Activated CD4-positive, alpha-beta memory T cell treated with anti-CD3 and anti-CD28 coated beads for 36 hours (primary cell): ENCODE measurements around the gene PHF13. TPM values are rescaled to one million over a fixed set of nuclear protein-coding genes. Genes with fewer than 3 reads are reported as not detected.
A peak's percentile ranks its signal among the peaks of the same experiment; 100 is the strongest.

Experiments
- CTCF ChIA-PET: fragments of 350-600 bp; sonication (Branson Sonifier 250); formaldehyde crosslinking; loops from one replicate; lab custom pipeline; 2021; ENCODE audit warnings: antibody characterized with exemption, inconsistent platforms; lab: Charles Lee
- POLR2A ChIA-PET: fragments of 350-600 bp; sonication (Branson Sonifier 250); formaldehyde crosslinking; loops from one replicate; lab custom pipeline; 2021; ENCODE audit warnings: antibody characterized with exemption; lab: Charles Lee
- DNase-seq: peaks from one replicate; pipeline ENCODE4 v3.0.0-alpha.2; 2020
- H3K27ac Mint-ChIP-seq: one replicate; pipeline ENCODE4 v1.8.0; 2021; ENCODE audit warnings: mixed read lengths
- H3K27me3 Mint-ChIP-seq: one replicate; pipeline ENCODE4 v1.8.0; 2021; ENCODE audit warnings: mixed read lengths
- H3K36me3 Mint-ChIP-seq: one replicate; pipeline ENCODE4 v1.8.0; 2021; ENCODE audit warnings: mixed read lengths
- H3K4me1 Mint-ChIP-seq: one replicate; pipeline ENCODE4 v1.8.0; 2021; ENCODE audit warnings: low read depth, mixed read lengths
- H3K4me3 Mint-ChIP-seq: one replicate; pipeline ENCODE4 v1.8.0; 2021; ENCODE audit warnings: mild to moderate bottlenecking, mixed read lengths
- H3K9me3 Mint-ChIP-seq: one replicate; pipeline ENCODE4 v1.8.0; 2021; ENCODE audit warnings: mixed read lengths
- intact Hi-C: fragments of 100-400 bp; cut with micrococcal nuclease; formaldehyde crosslinking; loops from one replicate; pipeline ENCODE4 v1.15.1; 2023
- total RNA-seq, 2 experiments: library from RNA; stranded (reverse); gene quantifications; one replicate each; pipeline ENCODE4 v1.2.3, GENCODE V29; 2021

Gene PHF13
- total RNA-seq, 2 experiments from 2014 or later, result 16.8 to 16.9 TPM

DNA sequence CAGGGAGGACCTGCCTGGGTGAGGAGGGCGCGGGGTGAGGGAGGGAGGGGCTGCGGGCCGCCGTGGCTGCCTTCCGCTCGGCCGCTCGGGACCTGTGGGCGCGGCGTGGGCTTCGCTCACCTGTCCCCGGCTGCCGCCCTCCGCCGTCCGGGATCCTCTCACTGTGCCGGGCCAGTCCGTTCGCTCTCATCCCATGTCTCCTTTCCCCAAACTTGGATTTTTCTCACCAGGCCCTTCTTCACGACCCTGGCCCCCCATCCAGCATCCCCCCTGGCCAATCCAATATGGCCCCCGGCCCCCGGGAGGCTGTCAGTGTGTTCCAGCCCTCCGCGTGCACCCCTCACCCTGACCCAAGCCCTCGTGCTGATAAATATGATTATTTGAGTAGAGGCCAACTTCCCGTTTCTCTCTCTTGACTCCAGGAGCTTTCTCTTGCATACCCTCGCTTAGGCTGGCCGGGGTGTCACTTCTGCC is 33.4 kb upstream of the PHF13 start:
- DNase-seq, result no peak
- Mint-ChIP-seq H3K27ac (peak overlapping the region; percentile 87), H3K36me3 (peaks cover 2% of the 10 kb centered on the region), H3K4me3 (peak overlapping the region; percentile 94), H3K4me1 (peaks cover 41% of the 10 kb centered on the region), H3K27me3 (no peaks in the 10 kb centered on the region), H3K9me3 (no peaks in the 10 kb centered on the region)
- intact Hi-C loops, result no loop called here
- POLR2A ChIA-PET, result interaction anchor here (0.6 to 1.4 kb wide), 3 partner anchors 20 to 377 kb away, joined by 3 to 9 read pairs (median 6); no protein-coding TSS in a partner anchor
- CTCF ChIA-PET, result interaction anchor here (1.0 to 3.2 kb wide), 4 partner anchors 26 to 121 kb away, joined by 3 to 26 read pairs (median 6); partner anchors contain the start of genes DNAJC11, NOL9 and TAS1R1

DNA sequence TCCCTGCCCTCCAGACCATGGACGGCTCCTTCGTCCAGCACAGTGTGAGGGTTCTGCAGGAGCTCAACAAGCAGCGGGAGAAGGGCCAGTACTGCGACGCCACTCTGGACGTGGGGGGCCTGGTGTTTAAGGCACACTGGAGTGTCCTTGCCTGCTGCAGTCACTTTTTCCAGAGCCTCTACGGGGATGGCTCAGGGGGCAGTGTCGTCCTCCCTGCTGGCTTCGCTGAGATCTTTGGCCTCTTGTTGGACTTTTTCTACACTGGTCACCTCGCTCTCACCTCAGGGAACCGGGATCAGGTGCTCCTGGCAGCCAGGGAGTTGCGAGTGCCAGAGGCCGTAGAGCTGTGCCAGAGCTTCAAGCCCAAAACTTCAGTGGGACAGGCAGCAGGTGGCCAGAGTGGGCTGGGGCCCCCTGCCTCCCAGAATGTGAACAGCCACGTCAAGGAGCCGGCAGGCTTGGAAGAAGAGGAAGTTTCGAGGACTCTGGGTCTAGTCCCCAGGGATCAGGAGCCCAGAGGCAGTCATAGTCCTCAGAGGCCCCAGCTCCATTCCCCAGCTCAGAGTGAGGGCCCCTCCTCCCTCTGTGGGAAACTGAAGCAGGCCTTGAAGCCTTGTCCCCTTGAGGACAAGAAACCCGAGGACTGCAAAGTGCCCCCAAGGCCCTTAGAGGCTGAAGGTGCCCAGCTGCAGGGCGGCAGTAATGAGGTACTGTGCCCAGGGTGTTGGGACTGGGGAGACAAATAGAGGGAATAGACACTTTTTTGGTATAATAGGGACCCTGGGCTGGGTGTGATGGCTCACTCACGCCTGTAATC is 32.7 kb upstream of the PHF13 start:
- no peaks in the 10 kb centered on the region for H3K9me3 Mint-ChIP-seq
- no peaks in the 10 kb centered on the region for H3K27me3 Mint-ChIP-seq
- CTCF ChIA-PET, result interaction anchor here (0.7 to 3.2 kb wide), 7 partner anchors 18 to 121 kb away, joined by 3 to 26 read pairs (median 3); partner anchors contain the start of genes DNAJC11, NOL9 and TAS1R1
- H3K36me3 Mint-ChIP-seq, result peaks cover 2% of the 10 kb centered on the region
- intact Hi-C loops, result no loop called here
- H3K4me3 Mint-ChIP-seq, result peak overlapping the region; percentile 94
- POLR2A ChIA-PET, result interaction anchor here (0.6 to 1.5 kb wide), 6 partner anchors 19 to 376 kb away, joined by 3 to 9 read pairs (median 3); no protein-coding TSS in a partner anchor
- peak; percentile 35 for DNase-seq
- H3K27ac Mint-ChIP-seq, result peak overlapping the region; percentile 87
- H3K4me1 Mint-ChIP-seq, result peaks cover 41% of the 10 kb centered on the region

DNA sequence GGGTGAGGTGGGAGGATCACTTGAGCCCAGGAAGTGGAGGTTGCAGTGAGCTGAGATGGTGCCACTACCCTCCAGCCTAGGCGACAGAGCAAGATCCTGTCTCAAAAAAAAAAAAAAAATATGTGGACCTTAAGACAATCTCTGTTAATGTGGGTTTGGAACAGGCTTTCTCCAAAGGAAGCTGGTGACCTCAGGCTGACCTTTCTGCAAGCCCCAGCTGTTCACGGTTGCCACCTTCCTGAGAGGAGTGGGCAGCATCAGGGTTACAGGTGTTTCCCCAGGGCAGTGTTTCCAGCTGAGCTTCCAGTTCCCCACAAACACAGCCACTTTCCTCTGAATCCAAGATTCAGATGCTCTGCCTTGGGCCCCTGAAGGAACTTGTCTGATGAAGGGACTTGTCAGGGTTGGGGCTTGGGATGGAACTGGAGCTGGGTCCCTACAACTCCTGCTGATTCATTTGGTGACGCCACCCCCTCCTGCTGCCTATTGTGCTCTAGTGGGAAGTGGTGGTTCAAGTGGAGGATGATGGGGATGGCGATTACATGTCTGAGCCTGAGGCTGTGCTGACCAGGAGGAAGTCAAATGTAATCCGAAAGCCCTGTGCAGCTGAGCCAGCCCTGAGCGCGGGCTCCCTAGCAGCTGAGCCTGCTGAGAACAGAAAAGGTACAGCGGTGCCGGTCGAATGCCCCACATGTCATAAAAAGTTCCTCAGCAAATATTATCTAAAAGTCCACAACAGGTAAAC is 31.8 kb upstream of the PHF13 start:
- Mint-ChIP-seq H3K36me3 (peaks cover 2% of the 10 kb centered on the region), H3K4me3 (peak overlapping the region; percentile 31)
- POLR2A ChIA-PET, result interaction anchor here (1.0 to 1.5 kb wide), 3 partner anchors 18 to 23 kb away, joined by 3 to 5 read pairs (median 3); no protein-coding TSS in a partner anchor

DNA sequence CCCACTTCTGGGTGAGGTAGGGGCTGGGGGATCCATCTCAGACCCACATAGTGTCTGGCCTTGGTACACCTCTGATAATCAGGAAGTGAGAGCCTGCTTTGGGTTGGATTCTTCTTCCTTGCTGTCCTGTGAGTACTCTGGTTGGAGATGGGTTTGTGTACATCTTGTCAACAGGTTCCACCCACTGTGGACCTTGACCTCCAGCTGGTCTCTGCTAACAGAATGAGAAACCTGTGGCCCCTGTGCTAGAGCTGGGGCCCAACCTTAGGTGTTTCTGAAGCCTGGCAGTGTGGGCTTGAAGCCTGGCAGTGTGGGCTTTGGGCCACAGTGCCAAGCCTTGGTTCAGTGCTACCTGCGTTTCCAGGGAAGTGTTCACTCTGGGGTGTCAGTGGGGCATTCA is 31.2 kb upstream of the PHF13 start:
- intact Hi-C loops, result no loop called here
- H3K27me3 Mint-ChIP-seq, result no peaks in the 10 kb centered on the region
- no peak overlapping the region for H3K4me3 Mint-ChIP-seq
- ChIA-PET CTCF (interaction anchor here (1.2 to 3.2 kb wide), 4 partner anchors 16 to 92 kb away, joined by 3 to 26 read pairs (median 3); partner anchors contain the start of genes NOL9, PLEKHG5 and TAS1R1), POLR2A (no interaction called here)
- no peaks in the 10 kb centered on the region for H3K9me3 Mint-ChIP-seq
- H3K36me3 Mint-ChIP-seq, result peaks cover 3% of the 10 kb centered on the region
- peak overlapping the region; percentile 65 for H3K27ac Mint-ChIP-seq
- no peak for DNase-seq
- H3K4me1 Mint-ChIP-seq, result peaks cover 45% of the 10 kb centered on the region

More for the DNA sequence above, 31.8 kb upstream of the PHF13 start:
- intact Hi-C loops, result no loop called here
- no peaks in the 10 kb centered on the region for H3K27me3 Mint-ChIP-seq
- no peak for DNase-seq
- no peaks in the 10 kb centered on the region for H3K9me3 Mint-ChIP-seq
- H3K27ac Mint-ChIP-seq, result peak overlapping the region; percentile 60
- CTCF ChIA-PET, result interaction anchor here (0.7 to 3.2 kb wide), 5 partner anchors 17 to 92 kb away, joined by 3 to 26 read pairs (median 3); partner anchors contain the start of genes NOL9, PLEKHG5 and TAS1R1
- peaks cover 43% of the 10 kb centered on the region for H3K4me1 Mint-ChIP-seq

DNA sequence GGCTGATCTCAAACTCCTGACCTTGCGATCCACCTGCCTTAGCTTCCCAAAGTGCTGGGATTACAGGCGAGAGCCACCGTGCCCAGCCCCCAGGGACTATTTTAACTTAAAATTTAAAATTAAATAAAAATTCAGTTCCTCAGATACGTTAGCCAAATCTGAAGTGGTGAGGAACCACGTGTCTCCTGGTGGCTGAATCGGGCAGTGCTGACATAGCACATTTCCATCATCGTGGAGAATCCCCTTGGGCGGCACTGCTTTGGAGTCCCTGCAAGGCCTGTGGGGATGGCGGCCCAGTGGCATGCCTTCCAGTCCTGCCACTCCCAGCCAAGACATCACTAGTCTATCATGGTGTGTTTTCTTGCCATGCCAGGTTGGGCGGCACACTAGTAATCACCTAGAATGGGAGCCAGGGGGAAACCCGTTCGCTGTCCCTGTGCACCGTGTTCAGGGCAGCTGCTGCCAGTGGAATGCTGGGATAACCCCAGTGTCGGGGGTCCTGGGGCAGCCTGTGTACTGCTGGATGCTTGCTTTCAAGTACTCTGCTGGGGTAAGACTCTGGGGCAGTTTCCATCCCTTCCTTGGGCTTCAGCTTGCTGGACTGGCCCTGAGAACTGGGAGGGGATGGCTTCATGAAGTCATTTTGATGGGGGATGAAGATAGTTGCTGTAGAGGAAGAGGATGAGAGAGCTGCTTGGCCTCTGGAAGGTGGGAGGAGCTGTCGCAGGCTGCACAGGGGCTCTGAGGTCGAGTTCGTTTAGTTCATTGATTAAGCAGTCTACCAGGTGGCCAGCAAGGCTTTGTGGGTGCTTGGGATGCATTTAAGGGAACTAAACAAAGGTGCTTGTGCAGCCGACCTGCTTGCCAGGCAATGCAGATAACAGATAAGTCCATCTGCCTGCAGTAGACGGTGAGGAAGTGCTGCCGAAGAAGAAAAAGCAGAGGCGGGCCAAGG is 29.1 kb upstream of the PHF13 start:
- intact Hi-C loops, result no loop called here
- no peak overlapping the region for H3K27ac Mint-ChIP-seq

DNA sequence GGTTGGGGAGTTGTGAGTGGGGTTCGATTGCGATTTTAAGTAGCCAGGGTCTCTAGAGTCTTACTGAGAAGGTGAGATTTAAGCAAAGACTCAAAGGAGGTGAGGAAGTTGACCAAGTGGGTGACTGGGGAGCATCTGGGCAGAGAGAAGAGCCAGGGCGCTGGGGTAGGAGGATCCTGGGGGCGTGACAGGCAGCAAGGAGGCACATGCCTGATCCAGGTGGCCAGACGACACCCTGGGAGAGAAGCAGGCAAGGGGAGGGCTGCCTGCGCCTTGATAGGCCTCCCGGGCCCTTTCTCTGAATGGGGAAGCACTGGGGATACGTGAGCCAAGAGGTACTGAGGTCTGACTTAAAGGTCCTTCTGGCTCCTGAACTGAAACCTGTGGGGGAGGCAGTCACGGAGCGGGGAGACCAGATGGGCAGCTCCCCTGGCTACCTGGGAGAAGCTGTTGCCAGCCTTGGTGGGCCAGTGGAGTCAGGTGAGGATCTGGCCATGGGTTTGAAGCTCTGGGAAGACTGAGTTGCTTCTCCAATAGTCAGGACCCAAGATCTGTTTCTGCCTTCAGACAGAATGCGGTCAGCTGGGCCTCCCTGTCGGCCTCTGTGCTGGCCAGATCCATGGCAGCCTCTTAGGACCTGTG is 28.3 kb upstream of the PHF13 start:
- Mint-ChIP-seq H3K27ac (no peak overlapping the region), H3K36me3 (peaks cover 6% of the 10 kb centered on the region), H3K9me3 (no peaks in the 10 kb centered on the region), H3K4me3 (no peak overlapping the region), H3K4me1 (peaks cover 35% of the 10 kb centered on the region), H3K27me3 (no peaks in the 10 kb centered on the region)
- DNase-seq, result no peak
- intact Hi-C loops, result no loop called here
- ChIA-PET POLR2A (no interaction called here), CTCF (no interaction called here)

More for the DNA sequence above, 29.1 kb upstream of the PHF13 start:
- Mint-ChIP-seq H3K4me1 (peaks cover 38% of the 10 kb centered on the region), H3K27me3 (no peaks in the 10 kb centered on the region), H3K36me3 (peaks cover 6% of the 10 kb centered on the region), H3K4me3 (no peak overlapping the region), H3K9me3 (no peaks in the 10 kb centered on the region)
- ChIA-PET CTCF (no interaction called here), POLR2A (no interaction called here)
- no peak for DNase-seq

DNA sequence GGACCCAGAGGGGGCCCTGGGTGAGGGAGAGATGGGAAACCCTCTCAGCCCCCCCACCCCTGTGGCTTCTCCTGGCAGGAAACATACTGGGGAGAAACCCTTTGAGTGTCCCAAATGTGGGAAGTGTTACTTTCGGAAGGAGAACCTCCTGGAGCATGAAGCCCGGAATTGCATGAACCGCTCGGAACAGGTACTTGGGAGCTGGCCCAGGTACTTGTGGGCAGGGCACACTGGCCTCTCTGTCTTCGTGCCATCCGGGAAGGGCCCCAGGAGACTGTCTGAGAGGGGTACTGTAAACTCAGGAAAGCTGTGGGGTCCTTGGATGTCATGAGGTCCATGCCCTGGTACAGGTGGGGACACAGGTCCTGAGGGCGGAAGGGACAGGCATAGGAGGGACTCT is 27.7 kb upstream of the PHF13 start:
- H3K9me3 Mint-ChIP-seq, result no peaks in the 10 kb centered on the region
- no peak overlapping the region for H3K27ac Mint-ChIP-seq
- peaks cover 9% of the 10 kb centered on the region for H3K36me3 Mint-ChIP-seq
- POLR2A ChIA-PET, result no interaction called here
- CTCF ChIA-PET, result no interaction called here
- DNase-seq, result no peak
- intact Hi-C loops, result no loop called here
- H3K4me1 Mint-ChIP-seq, result peaks cover 30% of the 10 kb centered on the region
- no peaks in the 10 kb centered on the region for H3K27me3 Mint-ChIP-seq
- no peak overlapping the region for H3K4me3 Mint-ChIP-seq

DNA sequence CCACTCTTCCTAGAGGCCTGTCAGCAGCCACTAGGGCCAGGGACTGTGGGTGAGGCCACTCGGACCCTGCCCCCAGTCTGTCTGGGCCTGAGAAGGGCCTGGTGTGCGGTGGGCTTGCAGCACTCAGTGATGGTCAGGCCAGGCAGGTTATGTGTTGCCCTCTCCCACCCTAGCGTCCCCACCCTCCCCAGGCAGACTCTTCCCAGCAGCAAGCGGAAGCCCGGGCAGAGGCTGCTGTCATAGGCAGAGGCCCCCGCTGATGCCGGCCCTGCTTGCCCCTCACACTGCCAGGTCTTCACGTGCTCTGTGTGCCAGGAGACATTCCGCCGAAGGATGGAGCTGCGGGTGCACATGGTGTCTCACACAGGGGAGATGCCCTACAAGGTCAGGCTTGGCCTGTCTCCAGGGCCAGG is 27.1 kb upstream of the PHF13 start:
- peaks cover 9% of the 10 kb centered on the region for H3K36me3 Mint-ChIP-seq
- ChIA-PET CTCF (no interaction called here), POLR2A (no interaction called here)
- H3K9me3 Mint-ChIP-seq, result no peaks in the 10 kb centered on the region
- intact Hi-C loops, result no loop called here
- no peak overlapping the region for H3K27ac Mint-ChIP-seq
- H3K4me1 Mint-ChIP-seq, result peaks cover 25% of the 10 kb centered on the region
- H3K27me3 Mint-ChIP-seq, result no peaks in the 10 kb centered on the region
- H3K4me3 Mint-ChIP-seq, result no peak overlapping the region
- no peak for DNase-seq

DNA sequence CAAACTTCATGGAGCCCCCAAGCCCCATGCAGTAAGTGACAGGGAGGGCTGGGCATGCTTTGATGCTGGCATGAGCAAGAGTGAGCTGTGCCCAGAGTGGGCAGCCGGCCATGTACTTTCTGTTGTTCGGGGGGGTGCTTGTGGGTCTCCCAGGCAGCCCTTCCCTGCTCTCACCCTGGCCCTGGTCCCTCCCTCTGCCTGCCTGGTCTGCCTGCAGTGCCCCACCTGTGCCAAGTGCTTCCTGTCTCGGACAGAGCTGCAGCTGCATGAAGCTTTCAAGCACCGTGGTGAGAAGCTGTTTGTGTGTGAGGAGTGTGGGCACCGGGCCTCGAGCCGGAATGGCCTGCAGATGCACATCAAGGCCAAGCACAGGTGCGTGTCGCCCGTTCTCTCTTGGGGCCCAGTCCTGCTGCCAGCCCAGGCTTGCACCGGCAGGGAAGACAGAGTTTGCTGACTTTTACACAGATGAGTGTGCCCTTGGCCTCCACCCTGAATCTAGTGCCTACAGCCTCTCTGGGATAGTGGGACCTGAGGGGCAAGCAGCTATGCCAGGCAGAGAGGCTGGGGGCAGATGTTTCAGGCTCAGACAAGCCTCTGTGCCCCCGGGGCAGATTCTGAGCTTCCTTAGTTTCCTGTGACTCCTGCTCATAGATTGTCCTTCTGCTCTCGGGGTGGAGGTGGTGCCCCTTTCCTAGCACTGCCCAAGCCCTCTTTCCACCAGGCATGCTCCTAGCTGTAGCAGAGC is 26.1 kb upstream of the PHF13 start:
- POLR2A ChIA-PET, result interaction anchor here (0.6 kb wide), 2 partner anchors 29 to 66 kb away, joined by 3 read pairs; no protein-coding TSS in a partner anchor
- Mint-ChIP-seq H3K4me3 (no peak overlapping the region), H3K9me3 (no peaks in the 10 kb centered on the region), H3K27ac (peak overlapping the region; percentile 33), H3K27me3 (no peaks in the 10 kb centered on the region), H3K4me1 (peaks cover 20% of the 10 kb centered on the region), H3K36me3 (peaks cover 9% of the 10 kb centered on the region)
- intact Hi-C loops, result no loop called here
- CTCF ChIA-PET, result no interaction called here
- no peak for DNase-seq

DNA sequence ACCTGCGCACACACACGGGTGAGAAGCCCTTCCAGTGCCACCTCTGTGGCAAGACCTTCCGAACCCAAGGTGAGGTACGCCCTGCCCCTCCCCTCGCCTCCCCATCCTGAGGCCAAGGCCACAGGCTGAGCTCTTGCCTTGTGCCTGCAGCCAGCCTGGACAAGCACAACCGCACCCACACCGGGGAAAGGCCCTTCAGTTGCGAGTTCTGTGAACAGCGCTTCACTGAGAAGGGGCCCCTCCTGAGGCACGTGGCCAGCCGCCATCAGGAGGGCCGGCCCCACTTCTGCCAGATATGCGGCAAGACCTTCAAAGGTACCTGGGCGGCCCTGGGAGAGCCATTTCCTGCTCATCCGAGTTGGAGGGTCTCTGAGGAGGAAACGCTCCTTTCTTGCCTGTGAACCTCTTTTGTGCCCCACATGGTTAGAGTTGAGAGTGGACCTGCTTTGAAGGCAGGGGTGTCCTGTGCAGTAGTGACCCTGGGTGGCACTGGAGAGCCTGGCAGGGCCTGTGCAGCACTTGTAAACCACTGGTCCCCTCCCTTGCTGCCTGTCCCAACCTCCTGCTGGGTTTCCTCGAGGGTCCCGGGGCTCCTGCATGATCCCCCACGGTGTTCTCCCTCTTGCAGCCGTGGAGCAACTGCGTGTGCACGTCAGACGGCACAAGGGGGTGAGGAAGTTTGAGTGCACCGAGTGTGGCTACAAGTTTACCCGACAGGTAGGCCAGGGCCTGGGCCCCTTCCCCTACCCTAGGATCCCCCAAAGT is 25.2 kb upstream of the PHF13 start:
- no peak for DNase-seq
- Mint-ChIP-seq H3K9me3 (no peaks in the 10 kb centered on the region), H3K36me3 (peaks cover 9% of the 10 kb centered on the region), H3K4me3 (no peak overlapping the region), H3K27me3 (no peaks in the 10 kb centered on the region), H3K27ac (no peak overlapping the region), H3K4me1 (peaks cover 18% of the 10 kb centered on the region)
- intact Hi-C loops, result no loop called here
- CTCF ChIA-PET, result no interaction called here
- POLR2A ChIA-PET, result no interaction called here
